HG03457 (cell line): Measurements from ENCODE around the gene SPATA16.

Experiments used
- ATAC-seq: cut with Tn5 transposase; IDR thresholded peaks from one replicate; pipeline ENCODE4 v1.9.1; 2021; ENCODE audit warnings: moderate number of reproducible peaks; ENCODE audit not compliant: unreplicated experiment

SPATA16 gene

DNA sequence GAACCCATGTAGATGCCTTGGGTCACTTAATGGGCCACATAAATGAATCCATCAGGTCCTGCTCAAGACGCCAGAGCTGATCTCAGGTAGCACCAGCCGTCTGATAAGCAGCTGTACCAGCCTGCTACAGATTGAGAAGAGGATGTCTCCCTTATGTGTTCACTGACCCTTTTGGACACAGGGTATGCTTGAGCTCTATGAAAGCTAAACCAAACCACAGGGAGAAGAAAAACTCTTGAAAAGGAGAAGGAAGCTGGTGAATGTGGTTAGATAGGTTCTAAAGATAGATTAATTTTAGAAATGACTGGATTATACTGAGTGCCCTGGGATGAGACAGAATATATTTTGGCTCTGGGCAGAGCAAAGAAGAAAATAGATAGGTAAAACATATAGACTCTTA lies 187.5 kb downstream of the SPATA16 start:
- no peak for ATAC-seq

DNA sequence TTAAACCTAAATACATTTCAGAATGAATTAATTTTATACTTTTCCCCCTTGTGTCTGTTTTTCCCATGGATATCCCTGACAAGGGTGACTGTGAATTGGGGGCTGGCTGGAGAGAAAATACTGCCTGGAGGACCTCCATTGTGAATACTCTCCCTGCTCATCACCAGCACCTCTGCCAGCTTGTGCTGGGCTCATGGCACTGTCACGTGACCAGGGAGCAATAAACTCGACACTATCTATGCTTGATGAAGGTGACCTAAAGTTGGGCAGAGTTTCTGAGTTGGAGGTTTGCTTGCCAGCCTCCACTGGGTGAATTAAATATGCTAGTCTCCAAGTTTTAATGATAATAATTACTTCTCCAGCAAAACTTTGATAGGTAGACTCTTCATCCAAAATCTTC lies 189.5 kb downstream of the SPATA16 start:
- no peak for ATAC-seq

- ATAC-seq: no peak
These were observed 195.0 kb downstream of the SPATA16 start for GRCh38 chr3:172946061-172946460.

- no peak for ATAC-seq
These were observed 201.3 kb downstream of the SPATA16 start for GRCh38 chr3:172939651-172940293.

- ATAC-seq: no peak
These were observed 202.2 kb downstream of the SPATA16 start for GRCh38 chr3:172938788-172939187.

GRCh38 chr3:172931746-172932285 lies 209.2 kb downstream of the SPATA16 start:
- ATAC-seq: no peak

GRCh38 chr3:172929451-172929850 lies 211.6 kb downstream of the SPATA16 start:
- ATAC-seq: no peak

DNA sequence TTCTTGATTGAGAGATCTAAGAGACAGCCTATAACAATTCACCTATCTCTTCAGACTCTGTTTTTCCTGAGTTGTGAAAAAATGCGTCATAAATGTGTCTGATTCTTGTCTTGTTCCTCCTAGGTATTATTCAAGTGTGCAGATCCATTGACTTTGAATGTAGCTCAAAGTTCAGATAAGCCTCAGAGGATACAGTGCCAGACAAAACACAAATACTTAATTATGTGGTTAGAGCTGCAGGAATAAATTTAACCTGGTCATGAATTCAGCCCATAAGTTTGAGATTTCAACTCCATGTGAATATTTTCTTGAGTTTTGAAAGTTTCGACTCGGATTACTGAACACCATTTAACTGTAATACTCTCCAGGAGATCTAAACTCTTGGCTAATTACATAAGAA lies 216.5 kb downstream of the SPATA16 start:
- no peak for ATAC-seq

DNA sequence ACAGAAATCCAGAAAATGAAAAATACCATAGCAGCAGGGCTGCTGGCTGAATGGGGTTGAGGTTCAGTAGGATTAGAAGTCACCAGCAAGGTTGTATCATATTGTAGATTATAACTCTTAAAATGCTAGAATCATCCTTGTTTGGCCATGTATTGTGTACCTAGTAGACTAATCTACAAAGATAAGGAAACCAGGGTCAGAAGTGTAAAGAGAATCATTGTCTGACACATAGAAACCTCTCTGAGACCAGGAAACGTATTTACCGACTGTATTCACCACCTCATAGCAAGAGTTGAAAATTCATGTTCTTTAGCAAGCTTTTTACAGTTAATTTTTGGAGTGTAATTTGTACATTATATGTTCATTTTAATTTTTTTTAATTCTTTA lies 221.7 kb downstream of the SPATA16 start:
- no peak for ATAC-seq

DNA sequence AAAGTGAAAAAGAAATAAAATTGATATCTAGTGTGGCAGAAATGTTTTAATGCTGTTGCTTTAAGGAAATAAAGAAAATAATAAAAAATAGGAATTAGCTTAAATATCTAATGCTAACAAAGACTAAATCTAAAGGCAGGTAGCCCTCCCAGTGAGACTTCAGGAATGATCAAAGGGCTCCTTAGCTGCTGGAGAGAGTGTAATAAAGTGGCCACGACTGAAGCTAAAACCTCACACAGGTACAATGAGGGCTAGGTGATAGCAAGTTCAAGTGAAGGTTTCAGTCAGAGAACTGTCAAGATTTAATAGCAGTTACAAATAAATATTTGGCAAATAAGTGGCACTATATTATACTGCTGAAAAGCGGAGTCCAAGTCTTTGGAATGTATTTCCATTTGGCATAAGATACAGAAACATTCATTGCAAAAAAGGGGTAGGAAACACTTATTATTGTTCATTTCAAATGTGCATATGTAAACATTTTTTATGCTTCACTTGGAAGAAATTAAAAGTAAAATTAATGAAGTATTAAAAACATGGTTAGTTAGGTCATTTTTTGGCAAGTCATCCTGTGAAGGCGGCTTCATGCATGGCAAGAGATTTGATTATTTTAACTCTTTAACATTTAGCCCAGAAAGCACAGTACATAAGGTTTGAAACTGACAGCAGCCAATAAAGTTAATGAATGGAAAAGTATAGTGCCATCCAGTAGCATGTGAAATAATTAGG lies 222.3 kb downstream of the SPATA16 start:
- ATAC-seq: no peak

GRCh38 chr3:172918165-172918564 lies 222.9 kb downstream of the SPATA16 start:
- ATAC-seq: no peak

DNA sequence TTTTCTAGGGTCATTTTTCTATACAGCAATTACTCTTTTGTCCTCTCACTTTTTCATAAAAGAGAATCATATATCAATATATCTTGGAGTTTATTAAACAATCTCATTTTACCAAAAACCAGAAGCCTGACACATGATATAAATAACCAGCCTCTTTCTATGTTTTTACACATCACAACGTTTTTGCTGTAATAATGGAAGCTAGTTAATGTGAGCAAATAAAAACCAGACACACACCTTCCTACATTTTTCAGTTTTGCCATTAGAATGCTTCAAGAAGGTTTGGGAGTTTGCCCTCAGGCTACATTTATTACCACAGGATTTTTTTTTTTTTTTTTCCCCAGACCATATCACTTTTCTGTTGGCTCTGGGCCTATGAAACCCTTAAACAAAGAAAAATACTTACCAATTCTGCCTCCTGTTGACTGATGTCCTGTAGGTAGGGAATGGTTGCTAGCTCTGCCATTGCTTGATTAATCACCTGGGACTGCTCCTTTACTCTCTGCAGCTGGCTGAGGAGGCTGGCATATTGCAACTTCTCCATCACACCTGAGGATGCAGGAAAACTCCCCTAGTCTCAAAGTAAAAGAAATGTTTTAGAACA lies 225.0 kb downstream of the SPATA16 start:
- ATAC-seq: no peak

DNA sequence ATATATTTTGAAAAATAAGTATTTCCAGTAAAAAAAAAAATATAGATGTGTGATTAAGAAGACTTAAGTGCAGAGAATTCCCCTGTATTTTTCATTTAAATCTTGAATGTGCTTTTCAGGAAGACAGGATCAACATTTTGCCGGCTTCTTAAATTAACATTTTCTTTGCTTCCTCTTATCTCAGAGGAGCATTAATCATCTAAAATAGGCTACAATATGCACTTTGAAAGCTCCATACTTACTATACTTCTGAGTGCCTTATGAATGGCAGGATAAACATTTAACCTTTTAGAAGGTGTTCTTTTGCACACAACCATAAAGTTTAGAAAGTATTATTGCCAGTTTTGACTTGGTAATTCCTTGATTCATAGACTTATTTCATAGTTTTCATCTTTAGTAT lies 226.2 kb downstream of the SPATA16 start:
- ATAC-seq: no peak

DNA sequence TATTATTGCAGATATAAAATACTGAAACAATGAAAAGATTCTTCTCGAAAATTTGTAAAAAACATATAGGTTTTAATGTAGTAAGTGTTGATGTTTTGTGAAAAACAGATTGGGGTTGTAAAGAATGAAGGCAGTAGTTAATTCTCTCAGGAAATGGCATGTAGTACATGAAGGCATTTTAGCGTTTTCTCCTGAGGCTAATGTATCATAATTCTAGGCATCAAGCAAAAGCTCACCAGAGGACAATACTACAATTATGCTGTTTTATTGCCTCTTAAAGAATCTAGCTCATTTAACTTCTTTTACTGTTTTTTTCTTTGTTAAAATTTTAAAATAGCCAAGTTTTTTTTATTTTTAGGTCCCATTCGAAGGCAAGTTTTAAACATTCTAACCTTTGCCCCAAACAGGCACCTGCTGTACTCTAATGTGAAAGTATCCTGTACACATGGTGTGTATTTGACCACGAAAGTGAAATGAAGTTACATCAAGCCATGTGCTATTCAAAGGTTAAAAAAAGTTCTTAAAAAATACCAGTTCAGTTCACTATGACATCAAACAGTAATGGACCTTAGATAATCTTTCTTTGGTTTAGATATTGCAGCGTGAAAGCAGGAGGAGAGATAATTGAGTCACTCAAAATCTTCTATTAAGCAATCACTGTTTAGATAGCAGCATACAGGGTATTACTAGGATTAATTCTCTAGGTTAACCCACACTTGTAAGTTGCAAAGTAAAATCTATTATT lies 227.0 kb downstream of the SPATA16 start:
- no peak for ATAC-seq

DNA sequence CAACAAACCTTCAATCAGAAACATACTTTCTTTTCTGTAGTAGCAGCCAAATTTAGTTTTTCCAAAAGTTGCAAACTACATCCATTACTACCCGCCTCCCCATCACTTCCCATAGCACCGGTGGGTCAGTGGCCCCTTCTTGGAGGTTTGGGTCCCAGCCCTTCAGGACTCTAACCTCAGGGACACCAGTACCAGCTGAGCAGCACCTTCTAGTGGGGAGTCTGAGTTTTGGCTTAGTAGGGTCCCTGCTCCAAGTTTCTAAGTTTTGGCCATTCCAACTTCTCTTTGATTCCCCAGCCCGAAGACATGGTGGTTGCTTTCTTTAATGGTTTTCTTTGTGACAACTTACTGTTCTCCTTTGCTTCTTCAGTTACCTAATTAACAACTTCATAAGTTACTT lies 229.9 kb downstream of the SPATA16 start:
- ATAC-seq: no peak

DNA sequence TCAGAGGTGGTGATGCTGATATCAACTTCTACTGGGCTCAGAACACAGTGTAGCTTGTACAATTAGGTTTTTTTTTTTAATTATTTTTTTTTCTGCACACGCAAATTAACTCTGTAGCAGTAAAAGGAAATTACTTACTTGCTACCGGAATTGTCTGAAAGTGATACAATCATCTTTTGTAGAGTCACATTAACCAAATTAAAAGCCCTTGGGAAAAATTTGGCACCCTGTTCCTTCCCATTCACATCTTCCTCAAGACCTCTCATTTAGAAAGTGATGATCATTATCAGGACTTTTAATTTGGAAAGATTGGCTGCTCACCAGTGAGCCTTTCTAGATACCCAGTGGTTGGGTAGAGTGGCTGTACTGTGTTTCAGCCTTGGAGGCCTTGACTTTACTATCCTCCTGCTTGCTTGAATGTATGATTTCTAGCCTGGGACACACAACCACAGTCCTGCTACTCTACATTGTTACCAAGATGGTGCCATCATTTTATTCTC lies 232.2 kb downstream of the SPATA16 start:
- no peak for ATAC-seq

DNA sequence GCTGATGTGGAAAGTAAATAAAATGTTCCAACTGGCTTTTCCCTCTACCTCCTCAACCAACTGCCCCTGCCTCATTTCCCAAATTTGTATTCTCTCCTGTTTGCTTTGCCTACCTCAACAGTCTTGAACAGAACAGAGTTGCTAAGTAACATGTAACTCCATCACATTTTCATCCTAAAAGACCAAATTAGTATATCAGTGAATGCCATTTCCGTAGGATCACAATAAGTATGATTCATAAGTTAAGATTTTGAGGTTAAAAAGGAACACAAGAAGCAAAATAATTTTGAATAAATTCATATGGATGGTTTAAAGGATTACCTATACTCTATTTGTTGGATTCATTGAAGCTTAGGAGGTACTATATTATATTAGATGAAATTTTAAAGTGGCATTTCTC lies 235.6 kb downstream of the SPATA16 start:
- no peak for ATAC-seq

GRCh38 chr3:172904711-172905373 lies 236.2 kb downstream of the SPATA16 start:
- no peak for ATAC-seq

GRCh38 chr3:172903642-172904320 lies 237.3 kb downstream of the SPATA16 start:
- ATAC-seq: no peak

- no peak for ATAC-seq
These were observed 248.9 kb downstream of the SPATA16 start for GRCh38 chr3:172892158-172892557.
